Globus pallidus (tissue), 1 donor: ENCODE results near the gene MACROD2.
"Not testable (repeated sequence)": the region's sequence is repeated elsewhere in the genome, so short reads cannot be mapped to it uniquely, and the experiment has no call there.

Experiments
- DNase-seq: peaks from one replicate; pipeline ENCODE4 v3.0.0-alpha.2; 2015; ENCODE audit warnings: low spot score

The MACROD2 gene

GRCh38 chr20:15176929-15177328 lies 1181.6 kb downstream of the MACROD2 start:
- DNase-seq: no peak

- no peak for DNase-seq
Observed at GRCh38 chr20:15178581-15178980, 1183.3 kb downstream of the MACROD2 start.

- DNase-seq: no peak
Observed at GRCh38 chr20:15179381-15179780, 1184.1 kb downstream of the MACROD2 start.

GRCh38 chr20:15179781-15180180 lies 1184.5 kb downstream of the MACROD2 start:
- DNase-seq: no peak

GRCh38 chr20:15185322-15185721 lies 1190.0 kb downstream of the MACROD2 start:
- DNase-seq: no peak

- no peak for DNase-seq
Observed at GRCh38 chr20:15185913-15186312, 1190.6 kb downstream of the MACROD2 start.

GRCh38 chr20:15187612-15188011 lies 1192.3 kb downstream of the MACROD2 start:
- no peak for DNase-seq

GRCh38 chr20:15188415-15188814 lies 1193.1 kb downstream of the MACROD2 start:
- no peak for DNase-seq

- DNase-seq: no peak
Observed at GRCh38 chr20:15191082-15191723, 1195.9 kb downstream of the MACROD2 start.

- no peak for DNase-seq
Observed at GRCh38 chr20:15195378-15195777, 1200.1 kb downstream of the MACROD2 start.

GRCh38 chr20:15196547-15197255 lies 1201.4 kb downstream of the MACROD2 start:
- no peak for DNase-seq

- not testable (repeated sequence) for DNase-seq
Observed at GRCh38 chr20:15198017-15198416, 1202.7 kb downstream of the MACROD2 start.

GRCh38 chr20:15199698-15200097 lies 1204.4 kb downstream of the MACROD2 start:
- DNase-seq: no peak

- no peak for DNase-seq
Observed at GRCh38 chr20:15200147-15200565, 1204.8 kb downstream of the MACROD2 start.

GRCh38 chr20:15201602-15202001 lies 1206.3 kb downstream of the MACROD2 start:
- DNase-seq: no peak

GRCh38 chr20:15204234-15204633 lies 1208.9 kb downstream of the MACROD2 start:
- DNase-seq: no peak

GRCh38 chr20:15205028-15205427 lies 1209.7 kb downstream of the MACROD2 start:
- DNase-seq: no peak

GRCh38 chr20:15205719-15206118 lies 1210.4 kb downstream of the MACROD2 start:
- no peak for DNase-seq

GRCh38 chr20:15209537-15209936 lies 1214.2 kb downstream of the MACROD2 start:
- no peak for DNase-seq

GRCh38 chr20:15214051-15214450 lies 1218.7 kb downstream of the MACROD2 start:
- DNase-seq: no peak

GRCh38 chr20:15220009-15220656 lies 1224.8 kb downstream of the MACROD2 start:
- DNase-seq: no peak

GRCh38 chr20:15220778-15221565 lies 1225.7 kb downstream of the MACROD2 start:
- DNase-seq: no peak
